Endodermal cell (in vitro differentiated cells): ENCODE measurements around the gene KLC4. TPM values are rescaled to one million over a fixed set of nuclear protein-coding genes. Genes with fewer than 3 reads are reported as not detected.

Source experiments
- DNase-seq: peaks from one replicate; pipeline ENCODE4 v3.0.0-alpha.2; 2017
- H3K27ac ChIP-seq: 2 replicates; pipeline ENCODE4 v1.5.1; 2013; ENCODE audit warnings: mild to moderate bottlenecking, low read depth, low read length, moderate library complexity
- H3K27me3 ChIP-seq: 2 replicates; pipeline ENCODE4 v1.6.1; 2013; ENCODE audit warnings: mild to moderate bottlenecking, low read length, moderate library complexity; ENCODE audit not compliant: insufficient read depth, control insufficient read depth, poor library complexity, severe bottlenecking
- H3K36me3 ChIP-seq: 2 replicates; pipeline ENCODE4 v1.7.0; 2013; ENCODE audit warnings: mild to moderate bottlenecking, low read length, moderate library complexity; ENCODE audit not compliant: control insufficient read depth, insufficient read depth
- H3K4me1 ChIP-seq: one replicate; pipeline ENCODE4 v1.7.0; 2013; ENCODE audit warnings: low read length; ENCODE audit not compliant: control insufficient read depth, insufficient read depth
- H3K4me3 ChIP-seq: 2 replicates; pipeline ENCODE4 v1.5.1; 2013; ENCODE audit warnings: mild to moderate bottlenecking, low read length, moderate library complexity
- H3K9ac ChIP-seq: 2 replicates; pipeline ENCODE4 v1.6.1; 2013; ENCODE audit warnings: mild to moderate bottlenecking, low read length, moderate library complexity; ENCODE audit not compliant: poor library complexity, severe bottlenecking; ENCODE audit errors: extremely low read depth
- H3K9me3 ChIP-seq: 2 replicates; pipeline ENCODE4 v1.6.1; 2013; ENCODE audit warnings: mild to moderate bottlenecking, low read length, moderate library complexity; ENCODE audit not compliant: control insufficient read depth
- H3K27ac Mint-ChIP-seq: 2 replicates; pipeline ENCODE4 v1.8.0; 2020; ENCODE audit warnings: mixed read lengths
- H3K27me3 Mint-ChIP-seq: 2 replicates; pipeline ENCODE4 v1.8.0; 2021; ENCODE audit warnings: mild to moderate bottlenecking, mixed read lengths; ENCODE audit not compliant: insufficient read depth
- H3K36me3 Mint-ChIP-seq: 2 replicates; pipeline ENCODE4 v1.8.0; 2020; ENCODE audit warnings: low read depth, mixed read lengths
- H3K4me1 Mint-ChIP-seq: 2 replicates; pipeline ENCODE4 v1.8.0; 2020; ENCODE audit warnings: mixed read lengths
- H3K4me3 Mint-ChIP-seq: 2 replicates; pipeline ENCODE4 v1.8.0; 2020; ENCODE audit warnings: mild to moderate bottlenecking, moderate library complexity, mixed read lengths
- H3K9me3 Mint-ChIP-seq: 2 replicates; pipeline ENCODE4 v1.8.0; 2020; ENCODE audit warnings: mild to moderate bottlenecking, mixed read lengths
- WGBS, 2 experiments: methylation state at CpG; one replicate each; pipeline versions ENCODE4 v1.1.5 to v1.1.7; 2013; ENCODE audit warnings: missing lambda C conversion rate in 2 of 2, mixed read lengths in 1 of 2; ENCODE audit not compliant: insufficient coverage in 1 of 2, insufficient read length in 1 of 2; 5-methylcytosine and 5-hydroxymethylcytosine counted together
- total RNA-seq, 2 donors: library from RNA; stranded (reverse); fragmentation: NEBNext Ultra II Directional in 1 of 2; extraction: Animal tissue kit (Norgen Biotek cat#: 25700) in 1 of 2; gene quantifications; 2 replicates in 1 of 2; 3 replicates in 1 of 2; pipeline ENCODE4 v1.2.1, GENCODE V29; 2021
- TF ChIP-seq, protein P1 (sequence below): fragments of 200-600 bp; sonication (generic); conservative IDR thresholded peaks from 2 replicates; pipeline ENCODE4 v1.5.0; 2021; ENCODE audit warnings: antibody characterized with exemption, mild to moderate bottlenecking

KLC4 gene
- total RNA-seq, 2 donors from 2014 or later: 36.6 to 38.0 TPM

DNA sequence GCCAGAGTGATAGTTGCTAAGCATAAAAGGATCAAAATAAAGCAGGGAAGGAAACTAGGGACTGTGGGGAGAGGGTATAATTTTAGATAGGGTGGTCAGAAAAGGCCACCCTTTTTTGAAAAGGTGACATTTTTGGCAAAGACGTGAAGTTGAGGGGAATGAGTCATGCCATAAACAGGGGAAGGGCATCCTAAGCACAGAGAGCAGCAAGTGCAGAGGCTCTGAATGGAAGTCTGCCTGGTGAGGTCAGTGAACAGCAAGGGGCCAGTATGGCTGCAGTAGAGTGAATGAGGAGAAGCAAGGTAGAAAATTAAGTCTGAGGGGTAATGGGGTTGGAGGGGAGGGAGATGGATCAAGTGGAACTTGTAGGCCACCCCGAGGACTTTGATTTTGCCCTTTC, 2.4 kb downstream of the KLC4 start:
- no peak overlapping the region for H3K27ac Mint-ChIP-seq
- peaks cover 28% of the 10 kb centered on the region for H3K36me3 Mint-ChIP-seq
- H3K9me3 ChIP-seq: no peaks in the 10 kb centered on the region
- TF ChIP-seq, protein P1, sequence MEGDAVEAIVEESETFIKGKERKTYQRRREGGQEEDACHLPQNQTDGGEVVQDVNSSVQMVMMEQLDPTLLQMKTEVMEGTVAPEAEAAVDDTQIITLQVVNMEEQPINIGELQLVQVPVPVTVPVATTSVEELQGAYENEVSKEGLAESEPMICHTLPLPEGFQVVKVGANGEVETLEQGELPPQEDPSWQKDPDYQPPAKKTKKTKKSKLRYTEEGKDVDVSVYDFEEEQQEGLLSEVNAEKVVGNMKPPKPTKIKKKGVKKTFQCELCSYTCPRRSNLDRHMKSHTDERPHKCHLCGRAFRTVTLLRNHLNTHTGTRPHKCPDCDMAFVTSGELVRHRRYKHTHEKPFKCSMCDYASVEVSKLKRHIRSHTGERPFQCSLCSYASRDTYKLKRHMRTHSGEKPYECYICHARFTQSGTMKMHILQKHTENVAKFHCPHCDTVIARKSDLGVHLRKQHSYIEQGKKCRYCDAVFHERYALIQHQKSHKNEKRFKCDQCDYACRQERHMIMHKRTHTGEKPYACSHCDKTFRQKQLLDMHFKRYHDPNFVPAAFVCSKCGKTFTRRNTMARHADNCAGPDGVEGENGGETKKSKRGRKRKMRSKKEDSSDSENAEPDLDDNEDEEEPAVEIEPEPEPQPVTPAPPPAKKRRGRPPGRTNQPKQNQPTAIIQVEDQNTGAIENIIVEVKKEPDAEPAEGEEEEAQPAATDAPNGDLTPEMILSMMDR: no peak
- H3K9ac ChIP-seq: no peak overlapping the region
- no peak overlapping the region for H3K27ac ChIP-seq
- no peak overlapping the region for H3K4me3 Mint-ChIP-seq
- no peak for DNase-seq
- no peaks in the 10 kb centered on the region for H3K27me3 ChIP-seq
- no peaks in the 10 kb centered on the region for H3K9me3 Mint-ChIP-seq
- H3K4me1 ChIP-seq: peaks cover 6% of the 10 kb centered on the region
- H3K4me3 ChIP-seq: no peak overlapping the region
- peaks cover 24% of the 10 kb centered on the region for H3K4me1 Mint-ChIP-seq
- WGBS, 2 experiments: 62 to 85% methylated on average over 2 of the region's 2 CpGs
- H3K36me3 ChIP-seq: peaks cover 31% of the 10 kb centered on the region
- H3K27me3 Mint-ChIP-seq: no peaks in the 10 kb centered on the region

- no peak overlapping the region for H3K4me3 Mint-ChIP-seq
- H3K27ac Mint-ChIP-seq: no peak overlapping the region
- 93 to 94% methylated on average over 11 to 12 of the region's 12 CpGs for WGBS, 2 experiments
- DNase-seq: no peak
- peaks cover 26% of the 10 kb centered on the region for H3K36me3 ChIP-seq
- H3K4me3 ChIP-seq: no peak overlapping the region
- TF ChIP-seq, protein P1: no peak
- peaks cover 6% of the 10 kb centered on the region for H3K4me1 ChIP-seq
- no peaks in the 10 kb centered on the region for H3K27me3 Mint-ChIP-seq
- H3K27ac ChIP-seq: no peak overlapping the region
- H3K27me3 ChIP-seq: no peaks in the 10 kb centered on the region
- H3K4me1 Mint-ChIP-seq: peaks cover 24% of the 10 kb centered on the region
- H3K9me3 ChIP-seq: no peaks in the 10 kb centered on the region
- H3K9me3 Mint-ChIP-seq: no peaks in the 10 kb centered on the region
- H3K36me3 Mint-ChIP-seq: peaks cover 27% of the 10 kb centered on the region
- H3K9ac ChIP-seq: no peak overlapping the region
These were observed 3.4 kb downstream of the KLC4 start for GRCh38 chr6:43062818-43063217.

GRCh38 chr6:43070028-43070632, 10.7 kb downstream of the KLC4 start:
- Mint-ChIP-seq H3K4me3 (no peak overlapping the region), H3K9me3 (no peaks in the 10 kb centered on the region), H3K36me3 (peaks cover 35% of the 10 kb centered on the region), H3K27me3 (no peaks in the 10 kb centered on the region), H3K27ac (peak overlapping the region; percentile 68), H3K4me1 (peaks cover 2% of the 10 kb centered on the region)
- H3K9ac ChIP-seq: no peak overlapping the region
- no peaks in the 10 kb centered on the region for H3K27me3 ChIP-seq
- H3K9me3 ChIP-seq: no peaks in the 10 kb centered on the region
- WGBS, 2 experiments: 54 to 85% methylated on average over 4 to 6 of the region's 6 CpGs
- H3K4me1 ChIP-seq: no peaks in the 10 kb centered on the region
- peaks cover 35% of the 10 kb centered on the region for H3K36me3 ChIP-seq
- peak; percentile 71 for DNase-seq
- no peak overlapping the region for H3K27ac ChIP-seq
- no peak overlapping the region for H3K4me3 ChIP-seq
- TF ChIP-seq, protein P1: peak; percentile 83
